T47D (cell line): Measurements from ENCODE around the gene PM20D1.
"Not testable (repeated sequence)": the region's sequence is repeated elsewhere in the genome, so short reads cannot be mapped to it uniquely, and the experiment has no call there.

Experiments used
- DNase-seq, 2 experiments: peaks; one replicate each; pipeline versions ENCODE4 v3.0.0 to v3.0.0-alpha.2; 2011 to 2012; ENCODE audit warnings: low read depth in 1 of 2, low spot score in 1 of 2
- JUND ChIP-seq: IDR thresholded peaks from 2 replicates; pipeline ENCODE4 v1.6.1; 2012; ENCODE audit warnings: low read depth
- in situ Hi-C: cut with HindIII; loops from 2 replicates; pipeline ENCODE4 v1.10.0; 2016; ENCODE audit warnings: low sequenced_read_pairs, low pct_unique_long_range_greater_than_20kb

Gene PM20D1

DNA sequence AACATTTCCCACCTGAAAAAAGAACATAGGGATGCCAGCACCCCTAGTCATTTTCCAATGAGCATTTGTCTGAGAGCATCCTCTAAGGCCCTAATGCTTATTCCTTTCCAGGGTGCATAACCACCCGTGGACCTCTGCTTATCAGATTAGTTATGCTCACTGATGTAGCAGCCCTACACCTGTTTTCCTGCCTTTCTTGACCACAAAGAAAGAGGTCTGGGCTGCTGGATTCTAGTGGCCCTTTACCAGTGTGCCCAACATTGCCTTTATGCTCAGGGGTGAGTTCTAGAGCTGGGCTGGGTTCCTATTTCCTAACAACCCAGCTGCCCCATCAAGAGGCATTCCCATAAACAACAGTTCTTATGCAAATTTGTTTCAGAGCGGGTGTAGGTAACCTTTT lies 20.3 kb upstream of the PM20D1 start:
- in situ Hi-C loops, result no loop called here
- TF ChIP-seq JUND, result no peak
- DNase-seq, result no peak

DNA sequence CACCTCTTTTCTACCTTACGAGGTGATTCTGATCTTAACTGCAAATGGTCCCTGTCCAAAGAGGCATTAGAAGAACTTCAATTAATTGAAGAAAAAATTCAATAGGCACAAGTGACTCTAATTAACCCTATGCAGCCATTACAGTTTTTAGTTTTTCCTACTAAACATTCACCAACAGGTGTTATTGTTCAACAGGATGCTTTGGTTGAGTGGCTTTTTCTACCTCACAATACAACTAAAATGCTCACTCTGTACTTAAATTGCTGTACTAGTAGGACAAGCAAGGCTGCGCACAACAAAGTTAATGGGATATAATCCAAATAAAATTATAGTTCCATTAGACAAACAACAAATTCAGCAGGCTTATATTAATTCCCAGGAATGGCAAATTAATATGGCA lies 11.6 kb upstream of the PM20D1 start:
- no peak for TF ChIP-seq JUND
- in situ Hi-C loops, result no loop called here

DNA sequence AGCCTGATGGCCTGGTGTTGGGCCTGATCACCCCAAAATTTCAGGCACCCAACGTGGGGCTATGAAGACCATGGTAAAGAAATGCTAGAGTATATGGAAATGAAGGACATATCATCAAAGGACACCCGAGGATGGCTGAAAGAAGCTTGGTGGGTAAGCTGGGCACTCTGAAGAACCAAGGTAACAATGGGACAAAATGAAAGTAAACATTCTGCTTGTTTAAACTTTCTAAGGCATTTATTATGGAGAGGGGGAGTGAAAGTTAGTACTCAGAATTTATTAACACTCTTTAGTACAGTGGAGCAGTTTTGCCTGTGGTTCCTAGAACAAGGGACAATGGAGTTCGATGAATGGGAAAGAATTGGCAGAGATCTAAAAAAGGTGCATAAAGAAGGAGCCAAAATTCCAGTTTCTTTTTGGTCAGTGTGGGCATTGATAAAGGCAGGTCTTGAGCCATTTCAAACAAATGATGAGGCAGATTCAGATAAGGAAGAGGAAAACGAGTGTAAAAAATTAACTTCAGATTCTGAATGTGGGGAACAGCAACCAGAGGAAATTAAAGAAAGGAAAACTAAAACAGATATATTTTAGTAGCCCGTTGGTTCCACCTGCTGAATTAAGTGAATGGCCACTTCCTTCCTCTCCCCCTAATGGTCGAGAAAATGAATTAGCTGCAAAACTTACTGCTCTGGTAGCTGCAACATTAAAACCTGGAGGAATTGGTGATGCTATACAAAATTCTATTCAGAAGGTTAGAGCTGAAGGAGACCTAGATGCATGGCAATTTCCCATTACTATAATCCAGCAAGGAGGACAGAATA lies 8.4 kb upstream of the PM20D1 start:
- TF ChIP-seq JUND, result no peak
- in situ Hi-C loops, result no loop called here
- DNase-seq, result peak in 1 of 2 experiments; percentile 15

More for the DNA sequence above, 11.6 kb upstream of the PM20D1 start:
- no peak for DNase-seq

DNA sequence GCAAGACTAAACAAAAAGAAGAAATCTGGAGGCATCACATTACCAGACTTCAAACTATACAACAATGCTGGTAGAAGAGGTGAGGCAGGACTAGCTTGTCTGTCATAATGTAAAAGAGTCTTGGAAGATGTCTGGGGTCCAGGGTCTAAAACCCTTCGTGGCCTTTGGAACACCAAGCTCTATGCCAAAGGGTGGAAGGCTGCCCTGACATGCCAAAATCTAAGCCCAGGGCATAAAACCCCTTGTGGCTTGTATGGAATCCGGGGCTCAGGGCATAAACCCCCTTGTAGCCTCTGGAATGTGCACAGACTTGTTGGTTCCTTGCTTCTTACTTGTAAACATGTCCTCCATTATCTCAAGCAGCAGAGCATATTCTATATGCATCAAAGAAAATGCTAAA lies 7.6 kb upstream of the PM20D1 start:
- in situ Hi-C loops, DNase-seq: not testable (repeated sequence)

DNA sequence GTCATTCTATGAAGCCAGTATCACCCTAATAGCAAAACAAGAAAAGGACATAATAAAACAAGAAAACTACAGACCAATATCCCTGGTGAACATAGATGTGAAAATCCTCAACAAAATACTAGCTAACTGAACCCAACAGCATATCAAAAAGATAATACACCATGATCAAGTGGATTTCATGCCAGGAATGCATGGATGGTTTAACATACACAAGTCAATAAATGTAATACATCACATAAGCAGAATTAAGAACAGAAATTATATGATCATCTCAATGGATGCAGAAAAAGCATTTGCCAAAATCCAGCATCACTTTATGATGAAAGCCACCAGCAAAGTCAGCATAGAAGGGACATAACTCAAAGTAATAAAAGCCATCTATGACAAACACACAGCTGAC lies 6.5 kb upstream of the PM20D1 start:
- DNase-seq, result no peak
- no peak for TF ChIP-seq JUND
- in situ Hi-C loops, result no loop called here

DNA sequence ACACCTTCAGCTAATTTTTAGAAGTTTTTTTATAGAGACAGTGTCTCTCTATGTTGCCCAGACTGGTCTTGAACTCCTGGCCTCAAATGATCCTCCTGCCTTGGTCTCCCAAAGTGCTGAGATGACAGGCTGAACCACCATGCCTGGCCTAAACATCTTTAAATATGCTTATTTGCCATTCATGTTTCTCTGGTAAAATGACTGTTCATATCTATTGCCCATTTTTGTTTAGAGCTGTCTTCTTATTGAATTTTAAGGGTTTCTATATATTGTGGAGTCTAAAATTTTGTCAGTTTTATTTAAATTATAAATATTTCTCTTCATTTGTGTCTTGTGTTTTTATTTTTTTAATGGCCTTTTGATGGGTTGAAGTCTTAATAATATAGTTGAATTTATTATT lies 3.0 kb upstream of the PM20D1 start:
- TF ChIP-seq JUND, result no peak
- DNase-seq, result no peak
- in situ Hi-C loops, result no loop called here

DNA sequence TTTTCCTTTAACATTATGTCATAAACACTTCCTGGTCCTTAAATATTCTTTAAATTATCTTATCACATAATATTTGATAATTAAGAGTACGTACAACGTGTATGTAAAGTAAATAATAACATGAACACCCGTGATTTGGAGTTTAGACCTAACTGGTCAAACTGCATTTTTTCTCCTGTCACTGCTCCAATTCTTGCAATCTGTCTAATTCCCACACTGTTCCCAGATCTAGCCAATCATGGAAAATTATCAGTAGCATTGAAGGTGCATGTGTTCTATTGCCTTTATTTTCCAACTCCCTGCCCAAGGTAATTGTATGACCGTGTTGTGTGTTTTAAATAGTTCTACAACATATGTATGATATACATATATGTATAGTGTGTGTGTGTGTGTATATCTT lies 2.1 kb upstream of the PM20D1 start:
- peak in 1 of 2 experiments; percentile 22 for DNase-seq
- in situ Hi-C loops, result no loop called here
- no peak for TF ChIP-seq JUND

DNA sequence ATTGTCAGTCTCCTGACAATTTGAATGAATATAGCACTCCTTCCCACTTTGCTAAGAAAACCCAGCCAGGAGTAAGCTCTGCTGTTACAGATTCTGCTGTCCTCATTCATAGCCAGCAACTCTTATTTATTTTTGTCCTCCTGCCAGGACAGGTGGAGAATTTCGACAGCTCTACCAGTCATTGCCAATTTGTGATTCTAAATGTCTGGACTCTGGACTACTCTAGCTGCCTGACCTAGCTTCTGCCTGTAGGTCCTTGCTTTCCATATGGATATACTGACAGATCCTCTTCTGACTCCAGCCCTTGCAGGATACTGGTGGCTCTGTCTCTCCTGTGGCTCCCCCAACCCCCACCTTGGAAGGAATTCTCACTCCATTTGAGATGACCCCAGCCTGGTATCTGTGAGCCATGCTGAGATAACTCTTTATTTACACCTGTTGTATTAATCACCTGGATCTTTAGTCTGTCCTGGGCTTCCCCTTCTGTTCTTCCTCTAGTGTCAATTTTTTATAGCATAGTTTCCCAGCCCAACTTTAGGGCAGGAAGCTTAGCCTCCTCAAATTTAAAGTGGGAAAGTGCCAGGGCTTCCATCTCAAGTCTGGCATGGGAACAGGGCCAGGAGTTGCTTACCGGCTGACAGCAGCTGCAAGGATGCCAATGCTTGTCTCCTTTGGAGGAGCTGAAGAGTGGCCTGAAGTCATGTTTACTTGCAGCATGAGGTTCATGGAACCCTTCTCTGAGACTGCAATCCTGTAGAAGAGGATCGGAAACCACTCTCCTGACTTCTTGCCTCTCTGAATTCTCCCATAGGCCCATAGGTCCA lies 6.7 kb downstream of the PM20D1 start:
- no peak for TF ChIP-seq JUND
- in situ Hi-C loops, result no loop called here
- DNase-seq, result peak in 1 of 2 experiments; percentile 14

DNA sequence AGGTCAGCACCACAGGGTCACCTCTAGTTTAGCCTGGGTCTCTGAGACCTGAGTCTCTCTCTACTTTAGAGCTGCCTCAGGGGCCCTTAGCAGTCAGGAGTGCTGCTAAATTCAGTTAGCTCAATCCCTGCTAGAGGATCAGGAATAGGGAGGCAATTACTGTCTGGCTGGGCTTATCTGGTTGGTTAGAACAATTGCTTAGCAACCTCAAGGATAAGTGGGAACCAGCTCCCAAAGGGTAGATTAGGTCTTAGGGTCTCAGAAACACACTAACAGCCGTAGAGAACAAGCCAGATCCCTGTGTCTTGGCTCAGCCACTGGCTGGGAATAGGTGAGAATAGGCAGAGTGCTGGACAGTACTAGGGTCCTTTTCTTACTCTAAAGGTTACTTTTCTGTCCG lies 7.7 kb downstream of the PM20D1 start:
- in situ Hi-C loops, result no loop called here
- DNase-seq, result no peak
- no peak for TF ChIP-seq JUND

DNA sequence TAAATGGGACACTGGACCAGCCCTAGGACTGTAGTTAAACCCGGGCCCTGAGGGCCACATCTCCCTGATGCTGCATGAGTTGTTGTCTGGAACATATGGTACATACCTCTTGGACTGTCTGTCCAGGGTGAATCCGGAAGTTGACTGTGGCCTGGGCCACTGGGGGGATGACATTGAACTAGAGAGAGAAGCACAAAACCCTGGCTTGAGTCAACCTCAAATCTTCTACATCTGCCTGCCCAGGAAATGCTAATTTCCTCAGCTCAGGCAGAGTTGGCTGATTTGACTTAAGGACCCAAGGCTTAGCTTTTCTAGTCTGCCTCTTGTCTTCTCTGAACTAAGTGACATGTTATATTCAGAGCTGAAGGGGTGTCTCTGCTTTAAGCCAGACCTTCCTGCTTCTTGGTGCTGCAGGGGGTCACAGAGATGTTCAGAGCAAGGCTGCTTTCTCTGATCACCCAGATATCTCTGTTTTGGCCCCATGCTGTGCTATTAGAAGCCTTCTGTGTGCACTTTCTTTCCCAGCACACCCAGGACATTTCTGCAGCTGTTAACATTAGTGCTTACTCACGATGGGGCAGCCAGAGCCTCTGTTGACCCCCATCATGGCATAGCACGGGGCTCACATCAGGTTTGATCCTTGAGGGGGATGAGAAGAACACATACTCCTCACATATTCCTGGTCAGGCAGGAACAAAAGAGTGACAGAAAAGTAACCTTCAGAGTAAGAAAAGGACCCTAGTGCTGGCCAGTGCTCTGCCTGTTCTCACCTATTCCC lies 9.6 kb downstream of the PM20D1 start:
- no peak for TF ChIP-seq JUND
- DNase-seq, result no peak
- in situ Hi-C loops, result no loop called here

DNA sequence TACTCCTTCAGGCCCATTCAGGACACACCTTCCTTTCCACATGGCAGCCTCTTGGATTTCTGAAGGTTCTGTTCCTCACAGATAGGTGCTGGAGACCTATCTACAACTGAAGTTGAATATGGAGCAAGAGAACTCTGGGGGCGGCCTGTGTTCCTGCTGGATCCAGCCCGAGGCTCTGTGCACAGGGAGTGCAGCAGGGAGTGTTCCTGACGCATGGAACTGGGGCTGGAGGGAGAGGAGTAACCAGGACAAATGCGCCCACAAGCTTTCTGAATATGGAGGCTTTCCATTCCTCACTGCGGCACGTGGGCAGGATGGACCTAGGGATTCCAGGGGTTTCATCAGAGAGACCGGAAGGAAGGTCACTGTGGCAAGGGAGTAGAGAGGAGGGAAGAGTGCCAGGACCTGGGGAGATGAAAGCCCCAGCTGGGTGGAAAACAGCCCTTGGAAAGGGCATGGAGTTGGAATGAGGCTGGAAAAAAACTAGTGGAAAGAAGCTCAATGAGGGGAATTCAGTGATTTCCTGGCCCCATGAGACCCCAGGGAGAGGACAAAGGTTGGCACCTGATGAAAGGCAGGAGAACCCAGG lies 12.5 kb downstream of the PM20D1 start:
- no peak for TF ChIP-seq JUND
- in situ Hi-C loops, result no loop called here
- DNase-seq, result no peak

DNA sequence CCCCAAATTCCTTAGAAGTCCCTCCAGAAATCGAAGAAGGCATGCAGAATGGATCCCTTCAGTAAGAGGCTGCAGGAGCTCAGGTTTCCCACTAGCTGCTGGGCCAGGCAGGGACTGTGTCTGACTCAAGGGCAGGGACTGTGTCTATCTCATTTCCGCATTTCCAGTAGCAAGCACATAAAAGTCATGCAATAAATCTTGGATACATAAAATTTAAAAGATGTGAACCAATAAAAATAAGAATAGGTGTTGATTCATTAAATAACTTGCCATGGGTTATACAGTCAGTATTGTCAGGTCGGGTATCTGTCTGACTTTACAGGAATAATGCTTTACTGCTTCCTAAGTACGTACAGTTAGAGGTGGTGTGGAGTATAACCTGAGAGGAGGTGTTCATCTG lies 15.2 kb downstream of the PM20D1 start:
- no peak for DNase-seq
- in situ Hi-C loops, result no loop called here
- no peak for TF ChIP-seq JUND
